LNCaP clone FGC (cell line): ENCODE data around the gene PKP2.
"Not testable (repeated sequence)": the region's sequence is repeated elsewhere in the genome, so short reads cannot be mapped to it uniquely, and the experiment has no call there.

Experiments
- DNase-seq: peaks from one replicate; pipeline ENCODE4 v3.0.0-alpha.2; 2011; ENCODE audit warnings: low read depth
- H3K4me3 ChIP-seq: 2 replicates; pipeline ENCODE4 v1.5.1; 2011; ENCODE audit warnings: mild to moderate bottlenecking, low read depth, low read length, control low read depth
- TF ChIP-seq, protein P1 (sequence below): IDR thresholded peaks from 2 replicates; pipeline ENCODE4 v1.5.1; 2012; ENCODE audit warnings: mild to moderate bottlenecking; ENCODE audit not compliant: control insufficient read depth, insufficient read depth; ENCODE audit errors: extremely low read depth

Gene PKP2

DNA sequence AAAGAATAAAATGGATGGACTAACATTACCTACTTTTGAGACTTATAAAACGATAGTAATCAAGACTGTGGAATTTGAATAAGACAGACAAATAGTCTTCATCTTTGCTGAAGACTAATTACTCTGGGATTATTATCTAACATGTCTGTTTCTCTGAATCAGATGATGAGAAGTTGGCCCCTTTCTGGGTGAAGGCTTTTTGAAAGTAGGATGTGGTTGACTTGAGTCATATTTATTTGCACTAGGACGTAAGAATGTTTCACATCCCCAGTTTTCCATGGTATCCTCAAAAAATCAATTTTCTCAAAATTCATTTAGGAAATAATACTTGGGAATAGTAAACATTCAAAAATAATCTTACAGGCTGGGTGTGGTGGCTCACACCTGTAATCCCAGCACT, 31.8 kb downstream of the PKP2 start:
- TF ChIP-seq, protein P1, sequence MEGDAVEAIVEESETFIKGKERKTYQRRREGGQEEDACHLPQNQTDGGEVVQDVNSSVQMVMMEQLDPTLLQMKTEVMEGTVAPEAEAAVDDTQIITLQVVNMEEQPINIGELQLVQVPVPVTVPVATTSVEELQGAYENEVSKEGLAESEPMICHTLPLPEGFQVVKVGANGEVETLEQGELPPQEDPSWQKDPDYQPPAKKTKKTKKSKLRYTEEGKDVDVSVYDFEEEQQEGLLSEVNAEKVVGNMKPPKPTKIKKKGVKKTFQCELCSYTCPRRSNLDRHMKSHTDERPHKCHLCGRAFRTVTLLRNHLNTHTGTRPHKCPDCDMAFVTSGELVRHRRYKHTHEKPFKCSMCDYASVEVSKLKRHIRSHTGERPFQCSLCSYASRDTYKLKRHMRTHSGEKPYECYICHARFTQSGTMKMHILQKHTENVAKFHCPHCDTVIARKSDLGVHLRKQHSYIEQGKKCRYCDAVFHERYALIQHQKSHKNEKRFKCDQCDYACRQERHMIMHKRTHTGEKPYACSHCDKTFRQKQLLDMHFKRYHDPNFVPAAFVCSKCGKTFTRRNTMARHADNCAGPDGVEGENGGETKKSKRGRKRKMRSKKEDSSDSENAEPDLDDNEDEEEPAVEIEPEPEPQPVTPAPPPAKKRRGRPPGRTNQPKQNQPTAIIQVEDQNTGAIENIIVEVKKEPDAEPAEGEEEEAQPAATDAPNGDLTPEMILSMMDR = no peak
- no peak overlapping the region for H3K4me3 ChIP-seq
- no peak for DNase-seq

DNA sequence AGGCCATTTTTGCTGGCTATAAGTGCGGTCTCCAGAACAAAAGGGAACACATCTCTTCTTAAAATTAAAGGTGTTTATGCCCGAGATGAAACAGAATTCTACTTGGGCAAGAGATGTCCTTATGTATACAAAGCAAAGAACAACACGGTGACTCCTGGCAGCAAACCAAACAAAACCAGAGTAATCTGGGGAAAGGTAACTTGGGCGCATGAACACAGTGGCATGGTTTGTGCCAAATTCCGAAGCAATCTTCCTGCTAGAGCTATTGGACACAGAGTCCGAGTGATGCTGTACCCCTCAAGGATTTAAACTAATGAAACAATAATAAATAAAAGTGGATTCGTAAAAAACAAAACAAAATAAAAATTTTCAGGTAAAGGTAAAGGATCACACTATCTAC, 33.4 kb downstream of the PKP2 start:
- DNase-seq = peak; percentile 44
- TF ChIP-seq, protein P1 = no peak

DNA sequence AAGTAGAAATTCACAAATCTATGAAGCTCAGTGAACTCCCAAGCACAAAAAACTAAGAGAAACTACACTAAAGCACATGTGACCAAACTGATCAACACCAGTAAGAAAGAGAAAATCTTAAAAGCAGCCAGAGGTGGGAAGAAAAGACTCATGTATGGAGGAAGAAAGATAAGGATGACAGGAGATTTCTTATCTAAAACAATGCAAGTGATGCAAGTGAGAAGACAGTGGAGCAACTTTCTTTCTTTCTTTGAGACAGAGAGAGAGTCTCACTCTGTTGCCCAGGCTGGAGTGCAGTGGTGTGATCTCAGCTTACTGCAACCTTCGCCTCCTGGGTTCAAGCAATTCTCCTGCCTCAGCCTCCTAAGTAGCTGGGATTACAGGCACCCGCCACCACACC, 34.9 kb downstream of the PKP2 start:
- H3K4me3 ChIP-seq, DNase-seq: not testable (repeated sequence)

More for the DNA sequence above, 33.4 kb downstream of the PKP2 start:
- no peak overlapping the region for H3K4me3 ChIP-seq

DNA sequence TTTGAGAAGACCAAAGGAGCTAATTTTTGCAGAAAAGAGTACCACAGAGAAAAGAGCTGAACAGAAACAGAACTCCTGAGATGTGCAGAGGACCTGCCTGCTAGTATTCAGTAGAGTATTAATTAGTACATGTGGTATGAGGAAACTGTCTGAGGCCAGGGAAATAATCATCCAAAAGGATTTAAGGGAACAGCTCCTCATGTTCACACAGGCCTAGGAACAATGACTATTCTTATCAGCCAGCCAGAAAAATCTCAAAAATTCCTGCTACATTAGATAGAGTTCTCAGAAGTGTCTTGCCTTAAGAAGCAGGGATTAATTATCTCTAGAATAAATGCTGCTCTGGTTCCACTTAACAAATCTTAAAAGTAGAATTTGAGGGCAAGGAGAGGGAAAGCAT, 36.4 kb downstream of the PKP2 start:
- TF ChIP-seq, protein P1 = no peak
- DNase-seq = no peak
- H3K4me3 ChIP-seq = no peak overlapping the region

DNA sequence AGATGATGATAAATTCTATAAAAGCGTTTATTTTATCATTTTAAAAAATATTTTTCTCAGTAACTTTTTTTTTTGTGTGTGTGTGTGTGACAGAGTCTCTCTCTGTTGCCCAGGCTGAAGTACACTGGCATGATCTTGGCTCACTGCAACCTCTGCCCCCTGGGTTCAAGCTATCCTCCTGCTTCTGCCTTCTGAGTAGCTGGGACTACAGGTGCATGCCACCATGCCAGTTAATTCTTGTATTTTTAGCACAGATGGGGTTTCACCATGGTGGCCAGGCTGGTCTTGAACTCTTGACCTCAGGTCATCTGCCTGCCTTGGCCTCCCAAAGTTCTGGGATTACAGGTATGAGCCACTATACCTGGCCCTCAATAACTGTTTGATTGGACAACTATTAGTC, 37.2 kb downstream of the PKP2 start:
- no peak overlapping the region for H3K4me3 ChIP-seq
- no peak for DNase-seq
- TF ChIP-seq, protein P1 = no peak

DNA sequence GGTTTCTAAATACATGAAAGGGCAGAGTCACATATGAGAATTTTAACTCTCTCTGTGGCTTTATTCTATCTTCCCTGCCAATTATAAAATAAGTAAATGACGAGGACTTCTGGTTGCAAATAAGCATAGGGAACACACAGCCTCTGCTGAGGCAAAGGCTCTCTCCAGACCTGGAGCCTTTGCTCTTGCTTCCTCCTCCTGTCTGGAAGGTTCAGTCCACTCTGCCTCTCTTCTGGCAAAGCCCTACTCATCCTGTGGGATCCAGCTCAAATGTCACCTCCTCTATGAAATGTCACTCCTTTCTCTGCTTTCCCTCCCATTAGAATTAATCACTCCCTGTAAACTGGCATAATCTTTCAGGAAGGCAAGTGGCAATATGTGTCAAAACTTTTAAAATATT, 41.9 kb downstream of the PKP2 start:
- TF ChIP-seq, protein P1 = no peak
- H3K4me3 ChIP-seq = no peak overlapping the region
- DNase-seq = no peak

DNA sequence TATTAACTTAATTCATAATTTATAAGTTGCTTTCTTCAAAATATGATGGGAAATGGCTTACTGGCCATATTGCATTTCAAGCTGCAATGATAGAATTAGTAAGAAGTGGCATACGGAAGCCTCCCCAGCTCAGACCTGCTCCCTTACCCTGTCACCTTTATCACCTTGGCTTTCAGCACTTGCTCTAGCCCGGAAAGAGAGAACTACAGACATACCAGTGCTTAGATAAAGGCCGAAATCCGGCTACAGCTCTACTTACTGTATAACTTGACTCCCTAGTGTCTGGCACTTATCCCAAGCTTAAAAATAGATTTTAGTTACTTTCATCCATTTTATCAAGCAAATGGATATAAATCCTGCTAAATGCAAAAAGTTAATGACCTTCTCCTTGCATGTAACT, 42.5 kb downstream of the PKP2 start:
- TF ChIP-seq, protein P1 = no peak
- DNase-seq = no peak
- no peak overlapping the region for H3K4me3 ChIP-seq
